ENCODE measurements around the gene KLHL22. TPM values are rescaled to one million over a fixed set of nuclear protein-coding genes. Genes with fewer than 3 reads are reported as not detected.

The KLHL22 gene
- total and polyA plus RNA-seq, 4 donors, result 2.0 to 20.3 (median 8.7) TPM

GRCh38 chr22:20421507-20421874 lies 74.1 kb downstream of the KLHL22 start:
- H3K36me3 ChIP-seq (ENCODE audit: control insufficient read depth in 4 of 4, insufficient read depth in 3 of 4, low read depth in 1 of 4, low read length in 3 of 4), result no peaks in the 10 kb centered on the region
- peaks cover 10 to 32% (median 21%) of the 10 kb centered on the region in 4 donors for H3K4me1 ChIP-seq (ENCODE audit: control insufficient read depth in 4 of 4, insufficient read depth in 4 of 4, low read length in 3 of 4)
- 90% methylated on average over 7 of the region's 7 CpGs for WGBS
- TF ChIP-seq NR2F2 (IDR thresholded peaks at IDR 0.05), result no peak
- TF ChIP-seq, protein P1, sequence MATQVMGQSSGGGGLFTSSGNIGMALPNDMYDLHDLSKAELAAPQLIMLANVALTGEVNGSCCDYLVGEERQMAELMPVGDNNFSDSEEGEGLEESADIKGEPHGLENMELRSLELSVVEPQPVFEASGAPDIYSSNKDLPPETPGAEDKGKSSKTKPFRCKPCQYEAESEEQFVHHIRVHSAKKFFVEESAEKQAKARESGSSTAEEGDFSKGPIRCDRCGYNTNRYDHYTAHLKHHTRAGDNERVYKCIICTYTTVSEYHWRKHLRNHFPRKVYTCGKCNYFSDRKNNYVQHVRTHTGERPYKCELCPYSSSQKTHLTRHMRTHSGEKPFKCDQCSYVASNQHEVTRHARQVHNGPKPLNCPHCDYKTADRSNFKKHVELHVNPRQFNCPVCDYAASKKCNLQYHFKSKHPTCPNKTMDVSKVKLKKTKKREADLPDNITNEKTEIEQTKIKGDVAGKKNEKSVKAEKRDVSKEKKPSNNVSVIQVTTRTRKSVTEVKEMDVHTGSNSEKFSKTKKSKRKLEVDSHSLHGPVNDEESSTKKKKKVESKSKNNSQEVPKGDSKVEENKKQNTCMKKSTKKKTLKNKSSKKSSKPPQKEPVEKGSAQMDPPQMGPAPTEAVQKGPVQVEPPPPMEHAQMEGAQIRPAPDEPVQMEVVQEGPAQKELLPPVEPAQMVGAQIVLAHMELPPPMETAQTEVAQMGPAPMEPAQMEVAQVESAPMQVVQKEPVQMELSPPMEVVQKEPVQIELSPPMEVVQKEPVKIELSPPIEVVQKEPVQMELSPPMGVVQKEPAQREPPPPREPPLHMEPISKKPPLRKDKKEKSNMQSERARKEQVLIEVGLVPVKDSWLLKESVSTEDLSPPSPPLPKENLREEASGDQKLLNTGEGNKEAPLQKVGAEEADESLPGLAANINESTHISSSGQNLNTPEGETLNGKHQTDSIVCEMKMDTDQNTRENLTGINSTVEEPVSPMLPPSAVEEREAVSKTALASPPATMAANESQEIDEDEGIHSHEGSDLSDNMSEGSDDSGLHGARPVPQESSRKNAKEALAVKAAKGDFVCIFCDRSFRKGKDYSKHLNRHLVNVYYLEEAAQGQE (IDR thresholded peaks at IDR 0.05), result no peak
- no peaks in the 10 kb centered on the region for H3K9me3 ChIP-seq (ENCODE audit: control insufficient read depth in 4 of 4, low read length in 3 of 4)
- no peak overlapping the region for H3K4me3 ChIP-seq (ENCODE audit: low read depth in 1 of 3, low read length in 3 of 3)
- H3K27me3 ChIP-seq (ENCODE audit: control insufficient read depth in 4 of 4, insufficient read depth in 4 of 4, low read length in 3 of 4), result peaks cover 0 to 4% (median 0%) of the 10 kb centered on the region in 4 donors
- no peak overlapping the region for H3K9ac ChIP-seq (ENCODE audit: low read depth in 1 of 2, low read length in 2 of 2)
- no peak overlapping the region for H3K27ac ChIP-seq (ENCODE audit: low read depth in 1 of 2, low read length in 2 of 2)
- no peak for DNase-seq (ENCODE audit: low spot score)

DNA sequence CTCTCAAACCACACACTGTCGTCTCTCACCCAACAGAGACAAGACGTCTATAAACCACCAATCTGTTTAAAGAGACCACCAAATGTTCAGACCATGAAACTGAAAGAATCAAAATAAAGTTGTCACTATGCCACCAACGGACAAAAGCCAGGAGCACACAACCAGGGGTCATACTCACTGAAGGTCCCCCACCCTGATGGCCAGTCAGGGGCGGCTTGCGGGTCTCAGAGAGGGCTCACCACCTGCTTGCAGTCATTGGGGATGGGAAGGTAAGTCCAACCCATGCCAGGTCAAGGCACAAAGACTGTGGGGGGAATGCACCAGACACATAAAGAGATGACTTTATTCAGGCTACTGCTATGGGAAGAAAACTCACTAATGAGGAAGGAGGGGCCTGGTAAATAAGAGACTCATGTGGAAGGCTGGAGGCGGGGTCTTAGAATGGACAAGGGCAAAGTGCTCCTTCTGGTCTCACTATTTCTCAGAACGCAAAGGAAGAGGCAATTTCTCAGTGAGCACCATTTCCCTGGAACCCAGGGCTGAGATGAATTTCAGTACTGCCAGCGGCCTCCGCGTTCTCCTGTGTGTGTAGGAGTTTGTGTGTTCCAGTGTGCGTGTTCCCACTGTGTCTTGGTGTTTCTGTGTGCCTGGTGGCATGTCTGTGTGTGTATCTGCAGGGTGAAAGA lies 75.3 kb downstream of the KLHL22 start:
- no peaks in the 10 kb centered on the region for H3K9me3 ChIP-seq (ENCODE audit: control insufficient read depth in 4 of 4, low read length in 3 of 4)
- 94% methylated on average over 11 of the region's 11 CpGs for WGBS
- H3K27me3 ChIP-seq (ENCODE audit: control insufficient read depth in 4 of 4, insufficient read depth in 4 of 4, low read length in 3 of 4), result no peaks in the 10 kb centered on the region
- no peaks in the 10 kb centered on the region for H3K36me3 ChIP-seq (ENCODE audit: control insufficient read depth in 4 of 4, insufficient read depth in 3 of 4, low read depth in 1 of 4, low read length in 3 of 4)
- no peak overlapping the region for H3K27ac ChIP-seq (ENCODE audit: low read depth in 1 of 2, low read length in 2 of 2)
- H3K9ac ChIP-seq (ENCODE audit: low read depth in 1 of 2, low read length in 2 of 2), result no peak overlapping the region
- peaks cover 4 to 22% (median 15%) of the 10 kb centered on the region in 4 donors for H3K4me1 ChIP-seq (ENCODE audit: control insufficient read depth in 4 of 4, insufficient read depth in 4 of 4, low read length in 3 of 4)
- no peak for TF ChIP-seq JUND (IDR thresholded peaks at IDR 0.05)
- TF ChIP-seq GABPA (IDR thresholded peaks at IDR 0.05 in 1 of 2, conservative IDR thresholded peaks at IDR 0.05 in 1 of 2), result no peak
- TF ChIP-seq RAD21 (IDR thresholded peaks at IDR 0.05), result no peak
- TF ChIP-seq MAX (IDR thresholded peaks at IDR 0.05), result no peak
- no peak for TF ChIP-seq FOXA2 (IDR thresholded peaks at IDR 0.05)
- no peak for TF ChIP-seq ZBTB33 (IDR thresholded peaks at IDR 0.05)
- no peak for TF ChIP-seq YY1 (IDR thresholded peaks at IDR 0.05)
- TF ChIP-seq NR2F2 (IDR thresholded peaks at IDR 0.05), result no peak
- TF ChIP-seq HNF4G (IDR thresholded peaks at IDR 0.05), result no peak
- TF ChIP-seq, protein P2, sequence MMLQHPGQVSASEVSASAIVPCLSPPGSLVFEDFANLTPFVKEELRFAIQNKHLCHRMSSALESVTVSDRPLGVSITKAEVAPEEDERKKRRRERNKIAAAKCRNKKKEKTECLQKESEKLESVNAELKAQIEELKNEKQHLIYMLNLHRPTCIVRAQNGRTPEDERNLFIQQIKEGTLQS (IDR thresholded peaks at IDR 0.05), result no peak
- TF ChIP-seq RXRA (IDR thresholded peaks at IDR 0.05), result no peak
- TF ChIP-seq HNF4A (conservative IDR thresholded peaks at IDR 0.05), result no peak
- TF ChIP-seq SP1 (IDR thresholded peaks at IDR 0.05), result no peak
- TF ChIP-seq EGR1 (IDR thresholded peaks at IDR 0.05; ENCODE audit: low read depth in 2 of 2), result no peak
- TF ChIP-seq TAF1 (conservative IDR thresholded peaks at IDR 0.05), result no peak
- no peak for TF ChIP-seq FOXA1 (IDR thresholded peaks at IDR 0.05)
- TF ChIP-seq, protein P1 (IDR thresholded peaks at IDR 0.05), result no peak
- TF ChIP-seq, protein P3, sequence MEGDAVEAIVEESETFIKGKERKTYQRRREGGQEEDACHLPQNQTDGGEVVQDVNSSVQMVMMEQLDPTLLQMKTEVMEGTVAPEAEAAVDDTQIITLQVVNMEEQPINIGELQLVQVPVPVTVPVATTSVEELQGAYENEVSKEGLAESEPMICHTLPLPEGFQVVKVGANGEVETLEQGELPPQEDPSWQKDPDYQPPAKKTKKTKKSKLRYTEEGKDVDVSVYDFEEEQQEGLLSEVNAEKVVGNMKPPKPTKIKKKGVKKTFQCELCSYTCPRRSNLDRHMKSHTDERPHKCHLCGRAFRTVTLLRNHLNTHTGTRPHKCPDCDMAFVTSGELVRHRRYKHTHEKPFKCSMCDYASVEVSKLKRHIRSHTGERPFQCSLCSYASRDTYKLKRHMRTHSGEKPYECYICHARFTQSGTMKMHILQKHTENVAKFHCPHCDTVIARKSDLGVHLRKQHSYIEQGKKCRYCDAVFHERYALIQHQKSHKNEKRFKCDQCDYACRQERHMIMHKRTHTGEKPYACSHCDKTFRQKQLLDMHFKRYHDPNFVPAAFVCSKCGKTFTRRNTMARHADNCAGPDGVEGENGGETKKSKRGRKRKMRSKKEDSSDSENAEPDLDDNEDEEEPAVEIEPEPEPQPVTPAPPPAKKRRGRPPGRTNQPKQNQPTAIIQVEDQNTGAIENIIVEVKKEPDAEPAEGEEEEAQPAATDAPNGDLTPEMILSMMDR (IDR thresholded peaks at IDR 0.05; ENCODE audit: low read depth, low read length, missing input control), result no peak
- H3K4me3 ChIP-seq (ENCODE audit: low read depth in 1 of 3, low read length in 3 of 3), result no peak overlapping the region
- no peak for DNase-seq (ENCODE audit: low spot score)

All from liver (tissue), 9 donors.